GM19043 (cell line): ENCODE data around the gene KLHL20.
A peak's percentile ranks its signal among the peaks of the same experiment; 100 is the strongest.
"Not testable (repeated sequence)": the region's sequence is repeated elsewhere in the genome, so short reads cannot be mapped to it uniquely, and the experiment has no call there.

Experiments
- ATAC-seq: cut with Tn5 transposase; IDR thresholded peaks from one replicate; pipeline ENCODE4 v1.9.1; 2021; ENCODE audit warnings: low read depth; ENCODE audit not compliant: unreplicated experiment

Gene KLHL20

DNA sequence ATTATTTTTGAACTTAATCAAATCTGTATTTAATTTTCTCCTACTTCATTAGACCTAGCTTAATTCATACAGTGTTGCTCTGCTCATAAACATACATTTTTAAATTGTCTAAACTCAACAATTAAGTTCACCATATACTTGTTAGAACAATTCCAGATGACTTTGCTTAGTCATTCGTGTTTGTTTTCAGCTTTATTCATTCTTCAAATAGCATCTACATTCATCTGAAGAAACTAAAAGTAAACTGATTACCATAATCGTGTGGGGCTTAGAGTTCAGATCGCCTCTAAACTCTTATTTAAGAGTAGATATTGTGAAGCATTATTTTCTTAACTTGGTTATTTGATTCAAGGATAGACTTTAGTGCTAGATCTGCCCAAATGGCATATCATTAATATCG lies 34.4 kb downstream of the KLHL20 start:
- no peak for ATAC-seq

DNA sequence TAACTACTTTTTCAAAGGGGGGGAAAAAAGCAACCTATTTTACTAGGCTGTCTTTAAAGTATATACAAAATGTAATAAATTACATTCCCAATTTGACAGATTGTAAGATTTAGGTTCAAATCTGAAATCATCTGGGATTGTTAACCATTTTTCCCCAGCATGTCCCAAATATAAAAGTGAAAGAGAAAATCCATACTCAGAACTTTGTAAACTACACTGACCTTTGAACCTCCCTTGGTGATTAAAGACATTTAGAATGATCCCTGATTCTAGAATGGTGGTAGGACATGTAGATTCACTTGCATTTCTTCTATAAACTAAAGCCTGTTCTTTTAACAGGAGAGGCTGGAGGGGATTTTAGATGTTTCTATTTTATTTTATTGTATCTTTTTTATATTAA lies 39.0 kb downstream of the KLHL20 start:
- ATAC-seq: no peak

DNA sequence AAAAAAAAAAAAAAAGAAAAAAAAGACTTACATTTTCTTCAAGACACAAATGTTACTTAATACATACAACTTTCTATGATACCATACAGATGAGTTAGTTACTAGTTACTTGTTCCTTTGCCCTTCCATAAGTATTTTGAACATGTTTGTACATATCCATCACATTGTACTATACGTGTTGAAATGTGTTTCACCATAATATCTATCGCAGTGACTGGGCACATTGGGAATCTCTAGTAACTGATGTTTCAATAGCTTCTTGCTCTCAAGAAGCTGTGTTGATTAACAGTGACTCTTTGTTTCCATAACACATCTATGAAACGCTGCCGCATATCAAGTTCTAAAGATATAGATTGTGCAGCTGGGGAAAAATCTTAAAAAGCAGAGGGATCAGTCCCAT lies 42.9 kb downstream of the KLHL20 start:
- ATAC-seq: no peak

DNA sequence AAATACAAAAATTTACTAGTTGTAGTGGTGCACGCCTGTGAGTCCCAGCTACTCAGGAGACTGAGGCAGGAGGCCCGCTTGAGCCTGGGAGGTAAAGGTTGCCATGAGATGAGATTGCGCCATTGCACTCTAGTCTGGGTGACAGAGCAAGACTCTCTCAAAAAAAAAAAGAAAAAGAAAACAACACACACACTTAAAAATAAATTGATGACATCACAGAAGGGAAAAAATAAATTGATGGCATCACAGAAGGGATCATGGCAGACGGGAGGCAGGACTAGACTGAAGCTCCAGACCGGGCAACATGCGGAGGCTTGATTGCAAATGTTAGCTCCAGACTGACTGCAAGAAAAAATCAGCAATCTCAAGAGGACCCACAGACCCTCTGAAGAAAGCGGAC lies 43.3 kb downstream of the KLHL20 start:
- no peak for ATAC-seq

- no peak for ATAC-seq
These were observed 44.2 kb downstream of the KLHL20 start for GRCh38 chr1:173758980-173759379.

DNA sequence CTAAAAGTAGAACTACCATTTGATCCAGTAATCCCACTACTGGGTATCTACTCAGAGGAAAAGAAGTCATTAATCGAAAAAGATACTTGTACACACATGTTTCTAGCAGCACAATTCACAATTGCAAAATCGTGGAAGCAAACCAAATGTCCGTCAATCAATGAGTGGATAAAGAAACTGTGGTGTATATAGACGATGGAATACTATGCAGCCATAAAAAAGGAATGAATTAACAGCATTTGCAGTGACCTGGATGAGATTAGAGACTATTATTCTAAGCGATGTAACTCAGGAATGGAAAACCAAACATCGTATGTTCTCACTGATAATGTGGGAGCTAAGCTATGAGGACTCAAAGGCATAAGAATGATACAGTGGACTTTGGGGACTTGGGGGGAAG lies 49.5 kb downstream of the KLHL20 start:
- ATAC-seq: not testable (repeated sequence)

- no peak for ATAC-seq
These were observed 53.4 kb downstream of the KLHL20 start for GRCh38 chr1:173768206-173768605.

DNA sequence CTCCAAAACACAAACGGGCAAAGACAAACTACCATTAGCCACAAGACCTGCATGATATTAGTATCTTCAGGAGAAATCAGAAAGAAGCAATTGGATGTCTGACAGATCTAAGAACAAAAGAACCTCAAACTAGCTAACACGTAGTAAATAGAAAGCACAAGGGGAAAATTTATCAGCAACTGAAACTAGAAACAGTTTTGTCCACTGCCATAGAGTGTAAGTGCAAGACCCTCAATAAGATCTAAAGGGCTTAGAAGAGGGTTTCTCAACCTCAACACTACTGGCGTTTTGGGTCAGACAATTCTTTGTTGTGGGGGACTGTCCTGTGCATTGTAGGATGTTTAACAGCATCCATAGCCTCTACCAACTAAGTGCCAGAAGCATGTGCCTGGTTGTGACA lies 54.0 kb downstream of the KLHL20 start:
- no peak for ATAC-seq

DNA sequence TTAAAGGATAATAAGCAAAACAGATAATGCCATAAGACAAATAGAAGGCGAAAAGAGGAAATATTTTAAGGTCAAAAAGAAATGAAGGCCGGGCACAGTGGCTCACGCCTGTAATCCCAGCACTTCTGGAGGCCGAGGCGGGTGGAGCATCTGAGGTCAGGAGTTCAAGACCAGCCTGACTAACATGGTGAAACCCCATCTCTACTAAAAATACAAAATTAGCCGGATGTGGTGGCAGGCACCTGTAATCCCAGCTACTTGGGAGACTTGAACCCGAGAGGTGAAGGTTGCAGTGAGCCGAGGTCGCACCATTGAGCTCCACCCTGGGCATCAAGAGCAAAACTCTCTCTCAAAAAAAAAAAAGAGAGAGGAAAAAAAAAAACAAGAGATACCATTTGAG lies 55.5 kb downstream of the KLHL20 start:
- ATAC-seq: not testable (repeated sequence)

GRCh38 chr1:173771560-173771959 lies 56.8 kb downstream of the KLHL20 start:
- no peak for ATAC-seq

GRCh38 chr1:173775578-173776226 lies 60.9 kb downstream of the KLHL20 start:
- no peak for ATAC-seq

DNA sequence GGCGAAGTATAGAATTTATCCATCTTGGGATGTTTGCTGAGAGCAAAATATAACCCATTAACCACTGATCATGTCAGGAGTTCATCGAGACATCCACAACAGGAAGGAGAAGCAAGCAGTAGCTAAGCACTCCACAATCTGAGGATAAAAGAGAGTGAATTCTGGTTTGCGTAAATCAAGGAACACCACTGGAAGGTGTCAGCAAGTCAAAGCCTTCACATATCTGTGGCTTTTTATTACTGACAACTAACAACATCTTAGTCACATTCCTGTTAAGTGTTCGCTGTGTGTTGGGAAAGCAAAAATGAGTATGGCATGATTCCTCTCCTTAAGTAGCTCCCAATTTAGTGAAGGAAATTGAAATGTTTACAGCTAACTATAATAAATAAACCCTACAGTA lies 65.2 kb downstream of the KLHL20 start:
- ATAC-seq: no peak

DNA sequence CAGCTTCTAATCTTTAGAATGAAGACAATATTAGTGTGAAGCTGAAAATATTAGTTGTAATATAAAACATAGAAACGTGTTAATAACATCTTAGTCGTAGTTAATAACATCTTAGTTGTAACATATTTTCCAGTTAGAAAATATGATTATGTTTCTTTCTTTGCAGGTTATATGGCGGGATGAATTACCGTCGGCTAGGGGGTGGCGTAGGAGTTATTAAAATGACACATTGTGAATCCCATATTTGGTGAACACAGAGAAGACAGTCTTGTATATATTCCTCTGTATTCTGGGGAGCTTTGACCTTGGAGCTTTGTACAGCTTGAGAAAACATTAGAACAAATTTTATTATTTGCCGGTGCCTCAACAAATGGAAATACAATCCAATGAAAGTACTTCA lies 70.2 kb downstream of the KLHL20 start:
- no peak for ATAC-seq

DNA sequence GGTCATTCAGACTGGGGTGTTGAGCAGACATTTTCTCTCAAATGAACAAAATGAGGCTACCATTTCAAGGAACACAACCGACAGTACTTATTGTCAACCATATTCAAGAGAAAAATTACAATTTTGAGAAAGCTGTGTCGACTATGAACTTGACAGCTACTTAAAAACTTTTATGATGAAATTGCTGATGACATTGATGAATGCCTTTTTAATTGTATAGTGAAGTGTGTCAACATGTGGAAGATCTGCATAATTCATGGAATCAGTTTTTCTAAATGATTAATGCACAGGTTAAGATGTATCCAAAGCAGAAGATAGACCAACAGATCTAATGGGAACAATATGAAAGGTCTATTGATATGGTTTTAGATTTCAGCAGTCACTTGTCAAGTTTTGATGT lies 75.1 kb downstream of the KLHL20 start:
- no peak for ATAC-seq

GRCh38 chr1:173798078-173798477 lies 83.3 kb downstream of the KLHL20 start:
- no peak for ATAC-seq

DNA sequence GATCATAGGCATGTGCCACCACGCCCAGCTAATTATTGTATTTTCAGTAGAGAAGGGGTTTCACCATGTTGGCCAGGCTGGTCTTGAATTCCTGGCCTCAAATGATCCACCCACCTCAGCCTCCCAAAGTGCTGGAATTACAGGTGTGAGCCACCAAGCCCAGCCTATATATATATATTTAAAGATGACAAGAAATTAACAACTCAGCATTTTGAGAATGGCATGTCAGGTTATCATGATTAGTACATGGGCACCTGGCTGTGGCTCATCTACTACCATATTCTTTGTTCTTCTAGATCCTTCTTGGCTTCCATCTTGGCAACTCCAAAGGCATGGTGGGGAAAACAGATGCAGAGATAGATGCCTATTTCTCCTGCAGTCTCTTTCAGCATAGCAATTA lies 85.2 kb downstream of the KLHL20 start:
- not testable (repeated sequence) for ATAC-seq

DNA sequence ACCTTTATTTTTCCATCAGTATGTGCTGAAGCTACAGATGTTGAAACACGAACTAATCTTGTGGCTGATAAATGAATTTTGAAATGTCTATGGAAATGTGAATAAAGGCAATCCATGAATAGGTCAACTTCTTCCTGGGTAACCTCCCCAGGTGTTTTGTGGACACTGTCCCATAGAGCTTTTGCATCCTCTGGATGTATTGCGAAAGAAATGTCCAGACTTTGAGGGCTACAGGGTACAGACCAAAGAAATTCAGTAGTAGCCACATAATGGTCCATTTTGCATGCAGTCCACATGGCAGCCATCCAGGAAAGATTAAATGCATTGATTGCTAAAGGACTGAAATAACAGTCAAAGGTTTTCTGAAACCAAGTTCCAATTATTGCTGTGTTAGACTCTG lies 88.2 kb downstream of the KLHL20 start:
- no peak for ATAC-seq

GRCh38 chr1:173813654-173814053 lies 98.9 kb downstream of the KLHL20 start:
- ATAC-seq: not testable (repeated sequence)

DNA sequence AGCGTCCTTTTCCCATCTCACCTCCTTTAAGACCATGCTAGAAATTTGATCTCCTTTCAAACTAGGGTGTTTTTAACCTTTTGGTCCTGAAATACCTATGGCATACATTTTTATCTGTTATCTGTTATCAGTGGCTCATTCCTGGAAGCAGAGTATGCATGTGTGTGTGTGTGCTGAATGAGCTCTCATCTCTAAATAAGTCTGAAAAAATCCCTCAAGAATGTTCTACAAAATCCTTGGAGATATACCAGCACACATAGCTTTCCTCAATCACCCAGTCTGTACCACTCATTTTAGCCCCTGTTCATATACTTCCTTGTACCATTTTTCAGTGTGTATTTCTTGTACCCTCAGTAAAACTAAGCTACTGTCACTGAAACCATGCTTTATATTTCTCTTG lies 103.7 kb downstream of the KLHL20 start:
- ATAC-seq: no peak

DNA sequence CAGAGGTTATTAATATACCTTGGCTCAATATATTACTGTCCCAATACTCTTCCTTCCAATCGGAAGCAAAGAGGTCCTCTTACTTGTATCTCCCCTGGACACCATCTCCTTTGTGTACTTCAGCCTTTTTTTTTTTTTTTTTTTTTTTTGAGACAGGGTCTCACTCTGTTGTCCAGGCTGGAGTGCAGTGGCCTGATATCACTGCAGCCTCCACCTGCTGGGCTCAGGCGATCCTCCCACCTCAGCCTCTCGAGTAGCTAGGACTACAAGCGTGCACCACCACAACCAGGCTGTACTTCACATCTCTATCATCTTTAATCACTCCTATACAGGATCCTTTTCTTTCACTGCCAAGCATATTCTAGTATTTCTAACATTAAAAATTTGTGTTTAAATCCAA lies 106.9 kb downstream of the KLHL20 start:
- no peak for ATAC-seq

DNA sequence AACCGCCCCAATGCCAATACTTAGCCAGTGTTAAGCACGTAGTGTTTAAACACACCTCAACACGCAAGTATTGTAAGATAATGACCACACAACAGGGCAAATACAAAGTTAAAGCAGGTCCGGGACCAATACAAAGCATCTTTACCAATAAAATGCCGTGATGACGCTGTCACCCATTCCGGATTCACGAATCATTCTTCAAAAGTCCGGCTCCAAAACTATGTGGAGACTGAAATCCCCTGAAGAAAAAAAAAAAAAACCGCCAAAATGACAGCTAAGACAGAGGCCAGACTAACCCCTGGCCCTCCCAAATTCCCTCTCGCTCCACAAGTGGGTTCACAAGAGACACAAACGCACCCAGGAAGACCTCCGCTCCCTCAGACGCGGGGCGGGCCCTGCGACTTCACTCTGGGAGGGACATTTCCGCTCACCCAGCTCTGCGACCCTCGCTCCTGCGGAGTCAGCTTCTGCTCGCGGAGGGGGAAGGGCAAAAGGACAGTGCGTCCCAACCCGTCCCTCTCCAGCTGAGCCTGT lies 109.1 kb downstream of the KLHL20 start:
- ATAC-seq: peak; percentile 37

DNA sequence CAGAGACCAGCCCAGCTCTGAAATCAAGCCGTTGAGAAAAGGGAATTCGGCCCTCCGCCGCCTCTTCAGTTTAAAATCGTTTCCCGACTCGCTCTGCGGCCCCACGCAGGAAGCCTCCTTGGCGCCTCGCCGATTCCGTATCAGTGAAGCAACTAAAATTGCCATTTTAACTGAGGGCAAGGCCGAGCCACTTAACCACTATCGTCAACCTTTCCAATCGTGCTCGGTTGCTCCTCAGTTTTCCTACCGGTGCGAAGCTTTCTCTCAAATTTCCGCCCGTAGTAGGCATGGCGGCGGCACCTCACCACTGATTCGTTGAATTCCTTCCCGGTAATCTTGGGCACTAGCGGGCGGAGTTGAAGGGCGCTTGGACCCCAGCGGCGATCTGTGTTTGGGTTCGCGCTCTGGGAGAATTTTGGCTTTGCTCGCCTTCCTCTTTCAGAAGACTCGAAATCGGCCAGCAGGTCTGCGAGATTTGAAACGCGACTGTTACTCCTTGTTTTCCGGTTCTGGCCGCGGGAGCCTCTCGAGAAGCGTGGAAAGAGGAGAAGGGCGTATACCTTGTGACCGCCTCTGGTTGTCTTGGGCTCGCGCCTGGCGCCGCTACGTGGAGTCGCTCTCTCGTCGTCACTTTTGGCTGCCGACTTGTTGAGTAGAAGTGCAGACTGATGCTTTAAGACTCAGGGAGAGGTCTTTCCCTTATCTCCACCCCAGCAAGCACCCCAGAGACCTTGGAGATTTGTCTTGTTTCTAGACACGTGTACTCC lies 109.7 kb downstream of the KLHL20 start, which contains the start of the genes CENPL and DARS2:
CENPL (minus strand) TSS at position 569 of the 767 bp plus-strand sequence. CDS start 13,584 bp downstream, outside the sequence.
DARS2 (plus strand) TSS at position 359 of the 767 bp plus-strand sequence. CDS start 557 bp downstream, outside the sequence.
- ATAC-seq: peak; percentile 81
